Measurements from ENCODE around the gene ZNF222.
A peak's percentile ranks its signal among the peaks of the same experiment; 100 is the strongest.

The ZNF222 gene

DNA sequence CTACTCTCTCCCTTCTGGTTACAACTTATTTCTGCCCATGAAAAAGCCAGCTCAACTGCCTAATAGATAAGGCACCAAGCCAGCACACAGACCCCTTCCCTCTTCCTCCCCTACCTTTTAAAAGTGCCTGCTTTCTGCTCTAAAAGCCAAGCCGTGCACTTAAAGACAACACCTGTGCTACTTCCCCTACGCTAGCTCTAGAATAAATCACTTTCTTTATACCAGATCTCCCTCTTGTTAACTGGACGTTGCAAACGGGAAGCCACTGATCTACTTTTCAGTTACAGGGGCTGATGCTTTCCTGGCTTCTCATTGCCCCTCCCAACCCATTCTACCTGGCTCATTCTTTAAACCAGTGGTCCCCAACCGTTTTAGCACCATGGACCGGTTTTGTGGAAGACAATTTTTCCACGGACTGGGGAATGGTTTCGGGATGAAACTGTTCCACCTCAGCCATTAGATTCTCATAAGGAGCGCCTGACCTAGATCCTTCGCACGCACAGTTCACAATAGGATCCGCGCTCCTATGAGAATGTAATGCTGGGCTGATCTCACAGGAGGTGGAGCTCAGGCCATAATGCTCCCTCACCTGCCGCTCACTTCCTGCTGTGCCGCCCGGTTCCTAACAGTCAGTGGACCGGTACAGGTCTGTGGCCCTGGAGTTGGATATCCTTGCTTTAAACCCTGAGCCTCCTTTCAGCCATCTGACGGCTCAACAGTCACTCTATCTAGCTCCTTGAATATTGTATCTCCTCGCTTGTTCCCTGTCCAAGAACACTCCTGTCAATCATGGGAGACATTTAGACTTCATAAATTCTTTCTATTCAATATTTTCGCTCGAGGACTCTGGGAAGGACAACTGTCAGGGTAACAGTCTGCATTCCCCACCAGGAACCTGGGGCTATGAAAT, 25.8 kb downstream of the ZNF222 start:
- intact Hi-C loops (cut with DNase I) = loop anchor here (5.0 to 10.0 kb wide), 3 partner anchors 41 to 116 kb away; partner anchors contain the start of genes ZNF224, ZNF225 and ZNF45
- peak; percentile 16 to 87 (median 58) for DNase-seq

DNA sequence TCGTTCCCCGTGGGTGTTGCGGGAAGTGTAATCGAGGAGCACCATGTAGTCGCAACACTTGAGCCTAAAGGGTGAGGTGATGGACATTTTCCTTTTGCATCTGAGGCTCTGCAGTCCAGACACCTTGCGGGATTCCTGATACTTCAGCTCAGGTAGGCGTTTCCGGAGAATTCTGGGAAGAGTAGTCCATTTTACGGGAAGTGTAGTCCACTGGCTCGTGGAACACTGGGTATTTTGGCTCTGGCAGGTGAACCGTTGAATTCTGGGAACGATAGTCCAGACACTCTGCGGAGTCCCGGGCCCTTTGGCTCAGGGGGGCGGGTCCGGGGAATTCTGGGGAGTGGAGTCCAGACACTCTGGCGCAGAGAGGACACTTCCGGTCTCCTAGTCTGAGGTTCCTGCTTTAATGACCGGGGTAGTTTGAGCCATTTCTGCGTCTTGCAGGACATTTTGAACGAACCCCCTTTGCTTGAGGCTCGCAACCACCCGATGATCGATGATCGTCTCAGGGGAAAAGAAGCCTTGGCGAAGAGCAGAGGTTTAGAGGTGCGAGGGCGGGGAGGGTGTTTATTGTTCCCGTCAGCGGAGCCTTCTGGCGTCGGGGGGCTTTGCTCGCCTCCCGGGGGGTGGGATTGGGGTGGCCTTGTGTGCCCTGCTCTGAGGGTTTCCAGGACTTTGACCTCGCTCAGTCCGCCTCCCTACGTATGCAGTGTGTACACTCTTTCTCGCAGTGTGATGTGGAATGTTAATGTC, 26.6 kb downstream of the ZNF222 start, which contains the start of gene ZNF223:
Gene ZNF223, plus strand, starts transcription at position 387 of the 753 bp plus-strand sequence. CDS start 3,141 bp downstream, outside the sequence.
- intact Hi-C loops (cut with DNase I) = loop anchor here (2.0 to 10.0 kb wide), 4 partner anchors 19 to 117 kb away; partner anchors contain the start of genes ZNF224, ZNF225 and ZNF45
- peak; percentile 92 to 99 (median 97) for DNase-seq

DNA sequence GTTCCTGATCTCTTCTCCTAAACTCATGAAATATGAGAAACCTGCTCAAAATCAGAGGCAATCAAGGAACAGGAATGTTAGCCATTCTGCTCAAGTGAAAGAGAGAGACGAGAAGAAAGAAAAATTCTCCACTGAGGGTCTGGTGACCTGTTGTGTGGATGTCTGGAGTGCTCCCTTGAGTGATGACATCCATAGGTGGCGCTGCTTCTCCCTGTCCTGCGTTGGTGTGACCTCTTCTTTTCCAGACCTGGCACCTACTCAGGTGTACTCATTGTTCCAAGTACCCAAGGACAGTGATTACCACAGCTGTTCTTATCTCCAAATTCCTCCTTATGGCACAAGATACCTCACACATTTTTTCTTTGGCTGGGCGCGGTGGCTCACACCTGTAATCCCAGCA, 30.7 kb downstream of the ZNF222 start:
- no peak for DNase-seq
- intact Hi-C loops (cut with DNase I) = loop anchor here (10.0 kb wide), 1 partner anchor 121 kb away; the partner anchor contains the start of gene ZNF45

DNA sequence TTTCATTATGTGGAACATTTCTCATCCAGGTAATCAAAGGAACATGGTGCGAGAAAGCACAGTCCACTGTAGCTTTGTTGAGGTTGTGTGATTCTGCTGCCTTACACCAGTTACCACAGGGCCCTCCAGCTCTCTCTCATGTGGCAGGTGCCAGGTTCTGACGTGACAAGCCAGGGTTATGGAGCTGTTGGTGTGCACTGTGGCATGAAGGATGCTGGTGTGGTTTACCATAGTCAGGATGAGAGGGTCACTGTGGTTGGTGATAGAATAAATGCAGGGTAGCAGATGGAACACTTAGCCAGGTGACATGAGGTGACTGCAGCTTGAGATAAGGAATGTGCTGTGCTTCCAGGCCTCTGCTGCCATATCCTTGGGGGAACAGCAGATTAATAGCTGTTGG, 34.0 kb downstream of the ZNF222 start:
- intact Hi-C loops (cut with DNase I) = loop anchor here (10.0 kb wide), 1 partner anchor 124 kb away; the partner anchor contains the start of gene ZNF45
- no peak for DNase-seq

DNA sequence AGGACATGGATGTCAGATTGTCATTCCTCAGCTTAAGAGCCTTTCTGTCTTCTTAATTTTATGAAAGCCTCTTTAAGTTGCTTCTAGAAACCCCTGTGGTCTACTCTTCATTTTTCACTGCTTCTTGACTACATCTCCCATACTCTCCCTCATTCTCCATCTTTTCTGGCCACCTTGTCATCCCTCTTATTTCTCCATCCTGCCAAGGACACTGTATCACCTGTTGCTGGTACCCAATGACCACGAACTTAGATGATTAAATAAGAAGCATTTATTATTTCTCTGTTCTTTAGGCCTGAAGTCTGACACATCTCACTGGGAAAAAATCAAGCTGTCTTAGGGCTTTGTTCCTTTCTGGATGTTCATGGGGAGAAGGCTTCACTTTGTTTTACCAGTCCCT, 35.9 kb downstream of the ZNF222 start:
- intact Hi-C loops (cut with DNase I) = no loop called here
- no peak for DNase-seq

DNA sequence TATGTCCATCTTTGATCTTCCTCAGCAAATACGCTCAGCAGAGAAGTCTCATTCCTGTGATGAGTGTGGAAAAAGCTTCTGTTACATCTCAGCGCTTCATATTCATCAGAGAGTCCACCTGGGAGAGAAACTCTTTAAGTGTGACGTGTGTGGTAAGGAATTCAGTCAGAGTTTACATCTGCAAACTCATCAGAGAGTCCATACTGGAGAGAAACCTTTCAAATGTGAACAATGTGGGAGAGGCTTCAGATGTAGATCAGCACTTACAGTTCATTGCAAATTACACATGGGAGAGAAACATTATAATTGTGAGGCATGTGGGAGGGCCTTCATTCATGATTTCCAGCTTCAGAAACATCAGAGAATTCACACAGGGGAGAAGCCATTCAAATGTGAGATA, 41.1 kb downstream of the ZNF222 start:
- no peak for DNase-seq
- intact Hi-C loops (cut with DNase I) = no loop called here

DNA sequence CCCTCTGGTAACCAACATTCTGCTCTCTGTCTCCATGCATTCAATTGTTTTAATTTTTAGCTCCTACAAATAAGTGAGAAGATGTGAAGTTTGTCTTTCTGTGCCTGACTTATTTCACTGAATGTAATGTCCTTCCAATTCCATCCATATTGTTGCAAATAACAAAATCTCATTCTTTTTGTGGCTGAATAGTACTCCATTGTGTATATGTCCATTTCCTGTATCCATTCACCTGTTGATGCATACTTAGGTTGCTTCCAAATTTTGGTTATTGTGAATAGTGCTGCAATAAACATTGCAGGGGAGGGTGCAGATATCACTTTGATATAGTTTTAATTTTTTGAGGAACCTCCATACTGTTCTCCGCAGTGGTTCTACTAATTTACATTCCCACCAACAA, 44.2 kb downstream of the ZNF222 start:
- no peak for DNase-seq
- intact Hi-C loops (cut with DNase I) = no loop called here

DNA sequence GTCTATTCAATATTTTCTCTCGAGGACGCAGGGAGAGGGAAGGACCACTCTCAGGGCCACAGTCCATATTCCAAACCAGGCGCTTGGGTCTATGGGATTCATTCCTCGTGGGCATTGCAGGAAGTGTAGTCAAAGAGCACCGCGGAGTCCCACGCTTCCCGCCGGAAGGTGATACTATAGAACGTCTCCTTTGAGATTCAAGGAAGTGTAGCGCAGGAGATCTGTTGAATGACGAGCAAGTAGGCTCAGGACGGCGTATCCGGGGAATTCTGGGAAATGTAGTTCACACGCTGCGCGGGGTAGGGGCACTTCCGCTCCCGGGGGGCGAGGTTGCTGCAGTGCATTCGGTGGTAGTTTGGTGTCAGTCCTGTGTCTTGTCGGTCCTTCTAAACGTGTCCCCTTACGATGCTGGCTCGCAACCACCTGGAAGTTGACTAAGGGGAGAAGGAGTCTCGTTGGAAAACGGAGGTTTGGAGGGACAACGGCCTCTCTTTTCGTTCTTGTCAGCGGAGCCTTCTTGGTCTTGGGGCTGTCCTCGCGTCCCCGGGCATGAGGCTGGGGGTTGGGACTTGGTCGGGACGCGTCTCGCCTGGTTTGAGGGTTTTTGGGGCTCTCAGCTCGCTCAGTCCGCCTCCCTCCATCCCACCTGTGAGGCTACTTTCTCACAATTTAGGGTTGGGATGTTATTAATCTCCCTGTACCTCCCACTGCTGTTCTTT, 46.8 kb downstream of the ZNF222 start, which contains the start of gene ZNF284:
Gene ZNF284, plus strand, starts transcription at position 336 of the 719 bp plus-strand sequence. CDS start 4,231 bp downstream, outside the sequence.
- intact Hi-C loops (cut with DNase I) = loop anchor here (2.0 kb wide), 1 partner anchor 19 kb away; the partner anchor contains the start of gene ZNF223
- DNase-seq = peak; percentile 84 to 97 (median 93)

DNA sequence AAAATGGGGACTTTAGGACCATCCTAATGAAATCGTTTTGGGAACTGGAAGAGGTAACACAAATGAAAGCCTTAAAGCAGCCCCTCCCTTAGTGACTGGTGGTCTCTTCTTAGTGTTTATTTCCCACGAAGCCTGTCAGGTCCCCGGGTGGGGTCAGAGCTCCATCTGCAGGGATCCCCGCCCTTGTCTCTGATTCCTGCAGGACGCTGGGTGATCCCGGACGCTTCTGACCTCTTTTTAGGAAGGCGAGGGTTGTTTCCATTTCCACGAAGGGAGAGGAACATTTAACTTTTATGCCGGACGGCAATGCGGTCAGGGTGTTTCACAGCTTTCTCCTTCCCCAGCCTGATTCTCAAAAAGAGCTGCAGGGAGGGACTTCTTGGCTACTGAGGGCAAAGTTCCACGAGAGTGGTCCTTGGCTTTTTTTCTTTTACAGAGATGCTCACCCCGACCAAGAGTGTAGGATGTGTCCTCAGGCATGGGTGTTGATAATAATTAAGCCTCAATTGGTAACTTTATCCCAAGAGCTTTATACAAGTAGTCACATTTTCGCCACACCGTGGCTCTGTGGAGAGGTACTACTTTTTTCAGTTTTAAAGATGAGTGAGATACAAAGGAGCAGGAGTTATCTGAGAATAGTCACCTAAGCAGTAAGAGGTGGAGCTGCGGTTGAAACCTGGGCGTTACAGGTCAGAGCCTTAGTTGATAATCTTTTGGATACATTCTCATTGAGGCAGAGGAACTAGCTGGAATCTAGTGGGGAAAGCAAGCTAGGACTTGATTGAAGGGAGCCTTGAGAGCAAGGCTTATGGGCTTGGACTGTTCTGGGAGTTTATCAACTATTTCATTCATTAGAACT, 47.6 kb downstream of the ZNF222 start:
- intact Hi-C loops (cut with DNase I) = no loop called here
- peak in 7 of 42 donors; percentile 4 to 42 (median 17) for DNase-seq

DNA sequence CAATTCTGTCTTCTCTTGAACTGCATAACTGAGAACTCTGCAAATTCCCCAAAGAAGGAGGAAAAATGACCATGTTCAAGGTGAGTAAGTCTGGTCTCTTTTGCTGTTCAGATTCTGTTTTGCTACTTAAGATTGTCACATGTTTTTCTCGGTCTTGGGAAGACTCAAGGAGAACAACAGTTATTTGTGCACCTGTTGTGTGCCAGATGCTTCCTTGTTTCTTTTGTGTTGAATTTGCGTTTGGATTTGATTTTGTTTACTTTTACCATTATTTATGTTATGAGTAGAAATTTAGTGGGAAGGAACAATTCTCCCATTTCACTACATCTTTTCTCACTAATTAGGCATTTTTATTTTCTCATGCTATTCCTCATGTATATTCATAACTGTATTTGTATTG, 51.1 kb downstream of the ZNF222 start:
- intact Hi-C loops (cut with DNase I) = no loop called here
- DNase-seq = no peak
